ENCODE measurements around the gene RPS6KA3.
A peak's percentile ranks its signal among the peaks of the same experiment; 100 is the strongest.

Gene RPS6KA3

DNA sequence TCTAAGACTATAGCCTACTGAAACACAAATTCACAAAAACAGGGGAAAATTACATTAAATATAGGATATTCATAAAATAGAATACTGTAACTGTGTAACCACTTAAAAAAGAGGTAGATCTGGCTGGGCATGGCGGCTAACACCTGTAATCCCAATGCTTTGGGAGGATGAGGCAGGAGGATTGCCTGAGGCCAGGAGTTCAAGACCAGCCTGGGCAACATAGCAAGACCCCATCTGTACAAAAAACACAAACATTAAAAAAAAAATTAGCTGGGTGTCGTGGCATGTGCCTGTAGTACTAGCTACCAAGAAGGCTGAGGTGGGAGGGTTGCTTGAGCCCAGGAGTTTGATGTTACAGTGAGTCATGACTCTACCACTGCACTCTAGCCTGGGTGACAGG lies 33.4 kb downstream of the RPS6KA3 start:
- DNase-seq (ENCODE audit: insufficient read length), result no peak
- TF ChIP-seq POLR2AphosphoS5 (IDR thresholded peaks at IDR 0.05; ENCODE audit: low read depth, low read length), result no peak
- TF ChIP-seq POLR2A (IDR thresholded peaks at IDR 0.05; ENCODE audit: low read depth, low read length), result no peak
- TF ChIP-seq TAF1 (IDR thresholded peaks at IDR 0.05; ENCODE audit: borderline replicate concordance, low read depth, low read length), result no peak
- no peak for FAIRE-seq

DNA sequence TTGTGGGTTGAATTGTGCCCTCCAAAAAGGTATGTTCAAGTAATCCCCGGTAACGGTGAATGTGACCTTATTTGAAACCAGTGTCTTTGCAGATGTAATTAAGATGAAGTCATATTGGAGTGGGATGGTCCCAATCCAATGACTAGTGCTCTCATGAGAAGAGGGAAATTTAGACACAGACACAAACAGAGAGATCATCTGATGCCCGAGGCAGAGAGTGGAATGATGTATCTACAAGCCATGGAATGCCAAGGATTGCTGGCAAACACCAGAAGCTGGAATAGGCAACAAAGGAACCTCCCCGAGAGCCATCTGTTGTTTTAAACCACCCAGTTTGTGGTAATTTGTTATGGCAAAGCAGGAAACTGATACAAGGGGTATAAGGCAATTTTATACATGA lies 35.1 kb downstream of the RPS6KA3 start:
- TF ChIP-seq POLR2AphosphoS5 (IDR thresholded peaks at IDR 0.05; ENCODE audit: low read depth, low read length) (no peak), TAF1 (IDR thresholded peaks at IDR 0.05; ENCODE audit: borderline replicate concordance, low read depth, low read length) (no peak), POLR2A (IDR thresholded peaks at IDR 0.05; ENCODE audit: low read depth, low read length) (no peak)
- no peak for FAIRE-seq
- DNase-seq (ENCODE audit: insufficient read length), result no peak

GRCh38 chrX:20230406-20230805 lies 36.3 kb downstream of the RPS6KA3 start:
- FAIRE-seq (no peak), DNase-seq (ENCODE audit: insufficient read length) (no peak)
- TF ChIP-seq POLR2AphosphoS5 (IDR thresholded peaks at IDR 0.05; ENCODE audit: low read depth, low read length), result no peak
- TF ChIP-seq TAF1 (IDR thresholded peaks at IDR 0.05; ENCODE audit: borderline replicate concordance, low read depth, low read length), result no peak
- TF ChIP-seq POLR2A (IDR thresholded peaks at IDR 0.05; ENCODE audit: low read depth, low read length), result no peak

DNA sequence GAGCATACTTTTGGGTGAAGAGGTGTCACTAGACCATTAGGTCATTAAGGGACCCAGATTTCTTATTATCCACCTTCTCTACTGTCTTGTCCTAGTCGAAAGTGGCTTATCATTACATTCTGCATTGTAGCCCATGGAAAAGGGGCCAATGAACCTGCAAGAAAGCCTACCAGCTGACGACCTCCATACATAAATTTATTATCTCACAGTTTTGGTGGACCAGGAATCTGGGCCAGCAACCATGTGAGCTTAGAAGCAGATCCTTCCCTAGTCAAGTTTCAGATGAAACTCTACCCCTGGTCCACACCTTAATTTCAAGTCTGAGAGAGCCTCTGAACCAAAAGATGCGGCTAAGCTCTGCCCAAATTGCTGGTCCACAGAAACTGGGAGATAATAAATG lies 37.6 kb downstream of the RPS6KA3 start:
- FAIRE-seq (no peak), DNase-seq (ENCODE audit: insufficient read length) (no peak)
- no peak for TF ChIP-seq POLR2A (IDR thresholded peaks at IDR 0.05; ENCODE audit: low read depth, low read length)
- no peak for TF ChIP-seq TAF1 (IDR thresholded peaks at IDR 0.05; ENCODE audit: borderline replicate concordance, low read depth, low read length)
- TF ChIP-seq POLR2AphosphoS5 (IDR thresholded peaks at IDR 0.05; ENCODE audit: low read depth, low read length), result no peak

DNA sequence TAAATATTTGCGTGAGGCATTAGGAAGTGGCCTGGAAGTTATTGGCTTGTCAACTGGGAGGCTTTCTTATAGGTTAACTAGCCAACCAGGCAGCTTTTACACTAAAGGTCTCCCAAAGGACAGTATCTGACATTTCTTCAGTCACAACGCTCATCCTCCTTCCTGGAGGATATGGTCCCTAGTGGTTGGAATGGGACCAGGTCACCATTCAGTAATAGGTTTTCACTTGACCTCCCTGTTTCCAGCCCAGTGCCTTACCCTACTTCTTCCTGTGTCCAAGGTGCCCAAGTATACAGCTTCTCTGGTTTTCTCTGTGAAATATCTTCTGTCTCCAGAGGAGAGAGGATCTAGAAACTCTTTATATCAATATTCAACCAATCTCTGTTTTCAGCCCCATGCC lies 38.5 kb downstream of the RPS6KA3 start:
- FAIRE-seq (no peak), DNase-seq (ENCODE audit: insufficient read length) (no peak)
- no peak for TF ChIP-seq POLR2A (IDR thresholded peaks at IDR 0.05; ENCODE audit: low read depth, low read length)
- no peak for TF ChIP-seq POLR2AphosphoS5 (IDR thresholded peaks at IDR 0.05; ENCODE audit: low read depth, low read length)
- no peak for TF ChIP-seq TAF1 (IDR thresholded peaks at IDR 0.05; ENCODE audit: borderline replicate concordance, low read depth, low read length)

- no peak for TF ChIP-seq POLR2A (IDR thresholded peaks at IDR 0.05; ENCODE audit: low read depth, low read length)
- no peak for TF ChIP-seq TAF1 (IDR thresholded peaks at IDR 0.05; ENCODE audit: borderline replicate concordance, low read depth, low read length)
- no peak for TF ChIP-seq POLR2AphosphoS5 (IDR thresholded peaks at IDR 0.05; ENCODE audit: low read depth, low read length)
- DNase-seq (ENCODE audit: insufficient read length), result no peak
- FAIRE-seq, result peak; percentile 56
Measured at GRCh38 chrX:20227116-20227515, 39.6 kb downstream of the RPS6KA3 start.

DNA sequence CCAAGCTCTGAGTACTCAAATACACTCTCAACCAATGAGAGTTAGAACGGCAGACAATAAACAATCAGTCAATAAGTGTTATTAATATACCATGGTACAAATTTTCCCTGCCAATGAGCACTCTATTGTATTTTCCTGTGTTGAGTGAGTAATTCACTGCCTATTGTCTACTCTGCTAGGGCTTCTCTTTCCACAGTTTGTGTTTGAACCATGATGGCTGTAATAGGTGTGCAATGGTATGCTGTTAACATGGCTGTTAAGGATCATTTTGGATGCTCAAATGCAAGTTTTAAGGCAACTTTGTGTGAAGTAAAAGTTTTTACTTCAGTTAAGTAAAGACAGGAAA lies 41.2 kb downstream of the RPS6KA3 start:
- FAIRE-seq (peak; percentile 17), DNase-seq (ENCODE audit: insufficient read length) (no peak)
- TF ChIP-seq TAF1 (IDR thresholded peaks at IDR 0.05; ENCODE audit: borderline replicate concordance, low read depth, low read length) (no peak), POLR2A (IDR thresholded peaks at IDR 0.05; ENCODE audit: low read depth, low read length) (no peak)

- TF ChIP-seq TAF1 (IDR thresholded peaks at IDR 0.05; ENCODE audit: borderline replicate concordance, low read depth, low read length) (no peak), POLR2A (IDR thresholded peaks at IDR 0.05; ENCODE audit: low read depth, low read length) (no peak), POLR2AphosphoS5 (IDR thresholded peaks at IDR 0.05; ENCODE audit: low read depth, low read length) (no peak)
- DNase-seq (ENCODE audit: insufficient read length) (no peak), FAIRE-seq (no peak)
Measured at GRCh38 chrX:20224814-20225487, 41.8 kb downstream of the RPS6KA3 start.

- no peak for TF ChIP-seq POLR2AphosphoS5 (IDR thresholded peaks at IDR 0.05; ENCODE audit: low read depth, low read length)
- no peak for TF ChIP-seq TAF1 (IDR thresholded peaks at IDR 0.05; ENCODE audit: borderline replicate concordance, low read depth, low read length)
- no peak for TF ChIP-seq POLR2A (IDR thresholded peaks at IDR 0.05; ENCODE audit: low read depth, low read length)
- DNase-seq (ENCODE audit: insufficient read length) (no peak), FAIRE-seq (no peak)
Measured at GRCh38 chrX:20221902-20222301, 44.8 kb downstream of the RPS6KA3 start.

DNA sequence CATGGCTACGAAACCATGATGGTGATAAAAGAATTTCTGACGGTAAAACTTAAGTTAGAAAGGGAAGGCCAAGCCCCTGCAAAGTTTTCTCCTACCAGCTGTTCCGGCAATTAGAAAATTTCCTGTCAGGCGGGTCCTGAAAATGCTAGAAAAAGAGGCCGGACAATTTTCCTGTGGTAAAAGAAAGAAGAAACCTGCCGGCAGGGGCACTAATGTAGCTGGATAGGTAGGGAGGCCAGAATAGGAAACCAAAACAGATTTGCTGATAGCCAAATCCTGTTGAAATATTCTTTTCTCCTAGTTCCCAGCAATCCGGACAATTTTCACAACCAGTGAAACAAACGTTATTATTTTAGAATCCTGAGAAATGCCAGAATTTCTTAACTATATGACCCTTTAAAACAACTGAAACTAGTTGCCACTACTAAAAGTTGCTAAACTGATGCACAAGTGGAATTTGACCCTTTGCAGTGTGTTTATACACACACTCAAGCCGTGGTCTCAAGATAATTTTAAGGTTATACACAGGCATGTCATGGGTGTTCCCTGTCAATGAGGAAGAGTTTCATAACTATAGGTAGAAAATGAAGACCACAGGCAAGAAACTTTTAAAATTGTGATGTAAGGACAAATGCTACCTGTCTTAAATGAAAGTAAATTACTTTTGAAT lies 47.7 kb downstream of the RPS6KA3 start:
- FAIRE-seq (no peak), DNase-seq (ENCODE audit: insufficient read length) (no peak)
- TF ChIP-seq TAF1 (IDR thresholded peaks at IDR 0.05; ENCODE audit: borderline replicate concordance, low read depth, low read length), result no peak
- no peak for TF ChIP-seq POLR2AphosphoS5 (IDR thresholded peaks at IDR 0.05; ENCODE audit: low read depth, low read length)
- TF ChIP-seq POLR2A (IDR thresholded peaks at IDR 0.05; ENCODE audit: low read depth, low read length), result no peak

- no peak for TF ChIP-seq TAF1 (IDR thresholded peaks at IDR 0.05; ENCODE audit: borderline replicate concordance, low read depth, low read length)
- TF ChIP-seq POLR2AphosphoS5 (IDR thresholded peaks at IDR 0.05; ENCODE audit: low read depth, low read length), result no peak
- TF ChIP-seq POLR2A (IDR thresholded peaks at IDR 0.05; ENCODE audit: low read depth, low read length), result no peak
- DNase-seq (ENCODE audit: insufficient read length) (no peak), FAIRE-seq (peak; percentile 58)
Measured at GRCh38 chrX:20217906-20218305, 48.8 kb downstream of the RPS6KA3 start.

DNA sequence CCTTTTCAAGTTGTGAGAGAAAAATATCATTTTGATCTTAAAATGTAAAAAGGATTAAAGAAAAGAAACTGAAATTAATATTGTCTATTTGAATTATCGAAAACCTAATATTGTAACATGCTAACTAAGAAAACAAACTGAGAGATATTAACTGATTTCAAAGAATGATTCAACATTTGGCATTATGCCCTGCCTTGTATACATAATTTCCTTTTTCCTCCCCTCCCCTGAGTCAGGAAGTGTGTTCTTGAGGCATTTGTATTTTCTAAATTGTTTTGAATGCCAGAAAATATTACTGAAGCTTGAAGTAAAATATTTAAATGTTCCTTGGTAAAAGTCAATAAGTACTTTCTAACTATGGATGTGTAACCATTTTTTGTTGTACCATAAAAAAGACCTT lies 49.4 kb downstream of the RPS6KA3 start:
- FAIRE-seq, result peak; percentile 46
- TF ChIP-seq POLR2AphosphoS5 (IDR thresholded peaks at IDR 0.05; ENCODE audit: low read depth, low read length) (no peak), TAF1 (IDR thresholded peaks at IDR 0.05; ENCODE audit: borderline replicate concordance, low read depth, low read length) (no peak), POLR2A (IDR thresholded peaks at IDR 0.05; ENCODE audit: low read depth, low read length) (no peak)
- DNase-seq (ENCODE audit: insufficient read length), result no peak
